ENCODE results near the gene FNBP1.

Gene FNBP1

GRCh38 chr9:129861447-129861827, 181.6 kb downstream of the FNBP1 start:
- Histone ChIP-seq H4K20me1 (ENCODE audit: low read depth, low read length) (no peaks in the 10 kb centered on the region), H3K27ac (ENCODE audit: low read depth, low read length) (no peak overlapping the region), H3K9ac (ENCODE audit: low read length) (no peak overlapping the region), H3K9me3 (ENCODE audit: insufficient read depth, low read length) (no peaks in the 10 kb centered on the region), H3K27me3 (ENCODE audit: low read length) (no peaks in the 10 kb centered on the region), H3K4me3 (ENCODE audit: insufficient read depth, low read length, poor library complexity, severe bottlenecking) (no peak overlapping the region), H3K36me3 (ENCODE audit: low read length) (no peaks in the 10 kb centered on the region), H3K79me2 (ENCODE audit: insufficient read depth, low read length) (no peaks in the 10 kb centered on the region), H3K4me2 (ENCODE audit: low read depth, low read length, poor library complexity, severe bottlenecking) (no peak overlapping the region), H3F3A (ENCODE audit: insufficient read depth) (no peaks in the 10 kb centered on the region), H3K9me2 (replicated peaks; ENCODE audit: insufficient read depth, low read length) (no peaks in the 10 kb centered on the region), H2AFZ (ENCODE audit: low read depth, low read length, severe bottlenecking) (no peak overlapping the region)
- TF ChIP-seq EZH2phosphoT487 (conservative IDR thresholded peaks at IDR 0.05; ENCODE audit: low read length) (no peak), CTCF (IDR thresholded peaks at IDR 0.05; ENCODE audit: insufficient read depth, low read length, poor library complexity, severe bottlenecking) (no peak)

- Histone ChIP-seq H3K9me2 (replicated peaks; ENCODE audit: insufficient read depth, low read length) (no peaks in the 10 kb centered on the region), H2AFZ (ENCODE audit: low read depth, low read length, severe bottlenecking) (no peak overlapping the region), H3K36me3 (ENCODE audit: low read length) (no peaks in the 10 kb centered on the region), H3K4me3 (ENCODE audit: insufficient read depth, low read length, poor library complexity, severe bottlenecking) (no peak overlapping the region), H3K79me2 (ENCODE audit: insufficient read depth, low read length) (no peaks in the 10 kb centered on the region), H3K27me3 (ENCODE audit: low read length) (no peaks in the 10 kb centered on the region), H3K9ac (ENCODE audit: low read length) (no peak overlapping the region), H3K27ac (ENCODE audit: low read depth, low read length) (no peak overlapping the region), H3K4me2 (ENCODE audit: low read depth, low read length, poor library complexity, severe bottlenecking) (no peak overlapping the region), H3K9me3 (ENCODE audit: insufficient read depth, low read length) (no peaks in the 10 kb centered on the region), H3F3A (ENCODE audit: insufficient read depth) (no peaks in the 10 kb centered on the region), H4K20me1 (ENCODE audit: low read depth, low read length) (no peaks in the 10 kb centered on the region)
- no peak for TF ChIP-seq CTCF (IDR thresholded peaks at IDR 0.05; ENCODE audit: insufficient read depth, low read length, poor library complexity, severe bottlenecking)
- no peak for TF ChIP-seq EZH2phosphoT487 (conservative IDR thresholded peaks at IDR 0.05; ENCODE audit: low read length)
Measured at GRCh38 chr9:129860653-129861446, 182.1 kb downstream of the FNBP1 start.

GRCh38 chr9:129858167-129858962, 184.6 kb downstream of the FNBP1 start:
- Histone ChIP-seq H3K36me3 (ENCODE audit: low read length) (no peaks in the 10 kb centered on the region), H2AFZ (ENCODE audit: low read depth, low read length, severe bottlenecking) (no peak overlapping the region), H3K27me3 (ENCODE audit: low read length) (no peaks in the 10 kb centered on the region), H3K4me2 (ENCODE audit: low read depth, low read length, poor library complexity, severe bottlenecking) (no peak overlapping the region), H3F3A (ENCODE audit: insufficient read depth) (no peaks in the 10 kb centered on the region), H3K9me3 (ENCODE audit: insufficient read depth, low read length) (no peaks in the 10 kb centered on the region), H3K4me3 (ENCODE audit: insufficient read depth, low read length, poor library complexity, severe bottlenecking) (no peak overlapping the region), H3K9ac (ENCODE audit: low read length) (no peak overlapping the region), H3K79me2 (ENCODE audit: insufficient read depth, low read length) (no peaks in the 10 kb centered on the region), H3K9me2 (replicated peaks; ENCODE audit: insufficient read depth, low read length) (no peaks in the 10 kb centered on the region), H4K20me1 (ENCODE audit: low read depth, low read length) (no peaks in the 10 kb centered on the region), H3K27ac (ENCODE audit: low read depth, low read length) (no peak overlapping the region)
- TF ChIP-seq EZH2phosphoT487 (conservative IDR thresholded peaks at IDR 0.05; ENCODE audit: low read length) (no peak), CTCF (IDR thresholded peaks at IDR 0.05; ENCODE audit: insufficient read depth, low read length, poor library complexity, severe bottlenecking) (no peak)
